ENCODE results near the gene PRR35.

PRR35 gene

DNA sequence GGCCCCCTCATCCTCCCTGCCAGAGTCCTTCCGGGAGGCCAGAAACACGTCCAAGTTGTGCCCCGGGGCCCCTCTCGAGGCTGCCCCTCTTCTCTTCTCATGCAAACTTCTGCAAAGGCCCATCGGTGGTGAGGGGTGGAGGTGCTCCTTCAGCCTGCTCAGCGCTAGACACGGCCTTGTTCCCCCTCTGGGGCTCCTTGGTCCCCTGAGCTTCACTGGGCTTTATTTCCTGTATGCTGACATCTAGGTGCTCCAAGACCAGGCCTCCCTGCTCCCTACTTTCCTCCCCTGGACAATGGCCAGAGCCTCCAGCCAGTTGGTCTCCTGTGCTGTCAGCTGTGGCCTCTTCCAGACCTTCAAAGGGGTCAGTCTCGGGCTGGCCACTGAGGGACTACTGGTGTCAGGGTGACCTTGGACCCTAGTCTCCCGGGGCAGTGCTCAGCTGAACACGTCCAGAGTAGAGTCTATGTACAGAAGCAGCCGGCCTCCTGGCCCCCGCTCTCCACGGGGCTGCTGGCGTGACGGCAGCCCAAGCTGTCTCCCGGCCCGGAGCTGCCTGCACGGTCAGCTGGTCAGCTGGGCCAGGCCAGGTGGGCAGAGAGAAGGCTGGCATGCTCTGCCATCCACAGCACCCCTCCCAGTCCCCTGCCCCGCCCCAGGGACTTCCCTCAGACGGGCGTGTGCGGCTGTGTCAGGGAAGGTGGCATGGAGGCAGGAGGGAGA is 1.7 kb upstream of the PRR35 start:
- Histone ChIP-seq H2AFZ (ENCODE audit: low read length) (no peak overlapping the region), H3K9ac (ENCODE audit: low read length) (no peak overlapping the region)

GRCh38 chr16:559021-559380 is 1.2 kb upstream of the PRR35 start:
- no peaks in the 10 kb centered on the region for H3K9me2 ChIP-seq (ENCODE audit: low read depth, low read length)
- H4K20me1 ChIP-seq (ENCODE audit: insufficient read depth, low read length), result no peaks in the 10 kb centered on the region
- H3K4me1 ChIP-seq (ENCODE audit: insufficient read depth, low read length, severe bottlenecking), result no peaks in the 10 kb centered on the region
- no peaks in the 10 kb centered on the region for H3K27me3 ChIP-seq (ENCODE audit: insufficient read depth, low read length)
- no peak overlapping the region for H2AFZ ChIP-seq (ENCODE audit: low read length)
- H3K9ac ChIP-seq (ENCODE audit: low read length), result no peak overlapping the region
- no peaks in the 10 kb centered on the region for H3F3A ChIP-seq (ENCODE audit: insufficient read depth, low read length)
- H3K4me3 ChIP-seq (ENCODE audit: low read depth, low read length, poor library complexity, severe bottlenecking), result no peak overlapping the region
- no peaks in the 10 kb centered on the region for H3K79me2 ChIP-seq (ENCODE audit: insufficient read depth, low read length)
- H3K36me3 ChIP-seq (ENCODE audit: insufficient read depth, low read length), result no peaks in the 10 kb centered on the region
- no peak overlapping the region for H3K27ac ChIP-seq (ENCODE audit: low read depth, low read length, poor library complexity, severe bottlenecking)
- TF ChIP-seq EZH2 (IDR thresholded peaks at IDR 0.05; ENCODE audit: borderline replicate concordance, low read length), result no peak
- no peaks in the 10 kb centered on the region for H3K9me3 ChIP-seq (ENCODE audit: low read length)
- no peak overlapping the region for H3K4me2 ChIP-seq (ENCODE audit: low read length)

More for the DNA sequence above, 1.7 kb upstream of the PRR35 start:
- H3K27me3 ChIP-seq (ENCODE audit: insufficient read depth, low read length), result no peaks in the 10 kb centered on the region
- no peaks in the 10 kb centered on the region for H3K36me3 ChIP-seq (ENCODE audit: insufficient read depth, low read length)
- no peaks in the 10 kb centered on the region for H4K20me1 ChIP-seq (ENCODE audit: insufficient read depth, low read length)
- H3F3A ChIP-seq (ENCODE audit: insufficient read depth, low read length), result no peaks in the 10 kb centered on the region
- H3K27ac ChIP-seq (ENCODE audit: low read depth, low read length, poor library complexity, severe bottlenecking), result no peak overlapping the region
- no peaks in the 10 kb centered on the region for H3K79me2 ChIP-seq (ENCODE audit: insufficient read depth, low read length)
- no peak overlapping the region for H3K4me2 ChIP-seq (ENCODE audit: low read length)
- TF ChIP-seq, protein P1, sequence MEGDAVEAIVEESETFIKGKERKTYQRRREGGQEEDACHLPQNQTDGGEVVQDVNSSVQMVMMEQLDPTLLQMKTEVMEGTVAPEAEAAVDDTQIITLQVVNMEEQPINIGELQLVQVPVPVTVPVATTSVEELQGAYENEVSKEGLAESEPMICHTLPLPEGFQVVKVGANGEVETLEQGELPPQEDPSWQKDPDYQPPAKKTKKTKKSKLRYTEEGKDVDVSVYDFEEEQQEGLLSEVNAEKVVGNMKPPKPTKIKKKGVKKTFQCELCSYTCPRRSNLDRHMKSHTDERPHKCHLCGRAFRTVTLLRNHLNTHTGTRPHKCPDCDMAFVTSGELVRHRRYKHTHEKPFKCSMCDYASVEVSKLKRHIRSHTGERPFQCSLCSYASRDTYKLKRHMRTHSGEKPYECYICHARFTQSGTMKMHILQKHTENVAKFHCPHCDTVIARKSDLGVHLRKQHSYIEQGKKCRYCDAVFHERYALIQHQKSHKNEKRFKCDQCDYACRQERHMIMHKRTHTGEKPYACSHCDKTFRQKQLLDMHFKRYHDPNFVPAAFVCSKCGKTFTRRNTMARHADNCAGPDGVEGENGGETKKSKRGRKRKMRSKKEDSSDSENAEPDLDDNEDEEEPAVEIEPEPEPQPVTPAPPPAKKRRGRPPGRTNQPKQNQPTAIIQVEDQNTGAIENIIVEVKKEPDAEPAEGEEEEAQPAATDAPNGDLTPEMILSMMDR (IDR thresholded peaks at IDR 0.05; ENCODE audit: low read length), result no peak
- no peak for TF ChIP-seq EZH2 (IDR thresholded peaks at IDR 0.05; ENCODE audit: borderline replicate concordance, low read length)
- H3K9me3 ChIP-seq (ENCODE audit: low read length), result no peaks in the 10 kb centered on the region
- no peak overlapping the region for H3K4me3 ChIP-seq (ENCODE audit: low read depth, low read length, poor library complexity, severe bottlenecking)
- H3K9me2 ChIP-seq (ENCODE audit: low read depth, low read length), result no peaks in the 10 kb centered on the region
- no peaks in the 10 kb centered on the region for H3K4me1 ChIP-seq (ENCODE audit: insufficient read depth, low read length, severe bottlenecking)

- TF ChIP-seq, protein P1 (IDR thresholded peaks at IDR 0.05; ENCODE audit: low read length), result no peak
- TF ChIP-seq EZH2 (IDR thresholded peaks at IDR 0.05; ENCODE audit: borderline replicate concordance, low read length), result no peak
- Histone ChIP-seq H3K9ac (ENCODE audit: low read length) (no peak overlapping the region), H3K36me3 (ENCODE audit: insufficient read depth, low read length) (no peaks in the 10 kb centered on the region), H3K4me2 (ENCODE audit: low read length) (no peak overlapping the region), H3K9me3 (ENCODE audit: low read length) (no peaks in the 10 kb centered on the region), H3K4me1 (ENCODE audit: insufficient read depth, low read length, severe bottlenecking) (no peaks in the 10 kb centered on the region), H4K20me1 (ENCODE audit: insufficient read depth, low read length) (no peaks in the 10 kb centered on the region), H3K27me3 (ENCODE audit: insufficient read depth, low read length) (no peaks in the 10 kb centered on the region; the same call in 1 of the 2 replicates), H3K79me2 (ENCODE audit: insufficient read depth, low read length) (no peaks in the 10 kb centered on the region), H3F3A (ENCODE audit: insufficient read depth, low read length) (no peaks in the 10 kb centered on the region), H2AFZ (ENCODE audit: low read length) (no peak overlapping the region), H3K27ac (ENCODE audit: low read depth, low read length, poor library complexity, severe bottlenecking) (no peak overlapping the region), H3K9me2 (ENCODE audit: low read depth, low read length) (no peaks in the 10 kb centered on the region), H3K4me3 (ENCODE audit: low read depth, low read length, poor library complexity, severe bottlenecking) (no peak overlapping the region)
These were observed 587 bp upstream of the PRR35 start for GRCh38 chr16:559411-560203.

All from OCI-LY1 (cell line).